Ascending aorta (tissue), 2 donors: ENCODE data around the gene UBE2V1. TPM values are rescaled to one million over a fixed set of nuclear protein-coding genes. Genes with fewer than 3 reads are reported as not detected.

Source experiments
- DNase-seq, 2 donors: peaks; one replicate each; pipeline ENCODE4 v3.0.0-alpha.2; 2019; ENCODE audit warnings: low spot score in 2 of 2
- H3K27ac ChIP-seq, 2 donors: fragments of 200-600 bp; sonication (generic); one replicate each; pipeline ENCODE4 v1.5.1; 2016 to 2017; ENCODE audit warnings: mild to moderate bottlenecking in 1 of 2
- H3K27me3 ChIP-seq: fragments of 200-600 bp; sonication (generic); one replicate; pipeline ENCODE4 v1.5.1; 2017
- H3K36me3 ChIP-seq, 2 donors: fragments of 200-600 bp; sonication (generic); one replicate each; pipeline ENCODE4 v1.5.1; 2016
- H3K4me1 ChIP-seq, 2 donors: fragments of 200-600 bp; sonication (generic); one replicate each; pipeline ENCODE4 v1.5.1; 2016 to 2017; ENCODE audit warnings: mild to moderate bottlenecking in 1 of 2
- H3K4me3 ChIP-seq, 2 donors: fragments of 200-600 bp; sonication (generic); one replicate each; pipeline ENCODE4 v1.5.1; 2016 to 2017; ENCODE audit warnings: mild to moderate bottlenecking in 1 of 2
- H3K9me3 ChIP-seq, 2 donors: fragments of 200-600 bp; sonication (generic); one replicate each; pipeline ENCODE4 v1.5.1; 2016
- intact Hi-C: fragments of 100-400 bp; cut with DNase I; formaldehyde crosslinking; loops from one replicate; pipeline ENCODE4 v1.15.1; 2023
- total RNA-seq: library from RNA; depleted of rRNA; stranded (reverse); fragments of >200 nt; gene quantifications from one replicate; pipeline ENCODE4 v1.1.0, GENCODE V29; 2016
- TF ChIP-seq, protein P1 (sequence below), 3 experiments: fragments of 200-600 bp in 2 of 3; fragments of 450-650 bp in 1 of 3; sonication (generic) in 2 of 3; IDR thresholded peaks; one replicate each; pipeline ENCODE4 v1.5.1; 2016 to 2019; ENCODE audit warnings: antibody characterized with exemption in 3 of 3, mild to moderate bottlenecking in 1 of 3, moderate library complexity in 1 of 3

UBE2V1 gene
- total RNA-seq, 1 donor from 2014 or later, result 39.4 TPM

DNA sequence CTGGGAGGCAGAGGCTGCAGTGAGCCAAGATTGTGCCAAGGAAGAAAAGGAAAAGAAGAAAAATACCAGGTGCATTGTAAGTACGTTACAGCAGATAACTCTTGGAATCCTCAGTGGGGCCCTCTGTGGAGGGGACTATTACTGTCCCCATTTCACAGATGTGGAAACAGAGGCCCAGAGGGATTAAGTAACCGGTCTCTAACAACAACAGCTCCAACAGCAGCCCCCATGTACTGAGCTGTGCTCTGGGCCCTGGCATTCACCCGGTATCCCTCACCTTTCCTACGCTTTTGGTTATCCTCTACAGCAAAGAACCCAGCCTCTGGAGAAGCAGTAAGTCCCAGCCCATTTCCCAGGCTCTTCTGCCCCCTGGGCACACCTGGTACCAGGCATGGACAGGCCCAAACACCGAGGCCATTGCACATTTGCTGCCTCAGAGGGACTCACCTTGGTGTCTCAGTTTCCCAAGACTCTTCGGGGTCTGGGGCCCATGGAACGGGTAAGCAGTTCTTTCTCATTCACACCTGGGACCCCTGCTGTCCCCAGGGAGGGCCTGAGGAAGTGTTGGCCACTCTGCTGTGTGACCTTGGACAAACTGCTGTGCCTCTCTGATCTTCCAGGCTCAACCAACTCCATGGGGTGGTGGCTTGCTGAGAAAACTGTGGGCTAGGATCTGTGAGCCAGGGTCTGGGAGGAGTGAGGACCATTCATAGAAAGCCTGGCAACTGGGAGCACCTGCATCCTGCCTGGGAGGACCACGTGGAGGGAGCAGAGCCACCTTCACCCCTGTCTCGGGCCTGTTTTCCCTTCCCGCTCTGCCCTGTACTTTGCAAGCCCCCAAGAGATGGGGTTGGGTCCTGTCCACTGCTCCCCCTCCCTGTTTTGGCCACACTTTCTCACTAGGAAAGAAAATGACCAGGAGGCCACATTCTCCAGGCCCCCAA is 70.3 kb downstream of the UBE2V1 start:
- peaks cover 0 to 3% of the 10 kb centered on the region in 2 donors for H3K4me1 ChIP-seq
- H3K9me3 ChIP-seq, result no peaks in the 10 kb centered on the region
- H3K27me3 ChIP-seq, result no peaks in the 10 kb centered on the region
- DNase-seq, result no peak
- H3K4me3 ChIP-seq, result no peak overlapping the region
- intact Hi-C loops, result no loop called here
- TF ChIP-seq, protein P1, sequence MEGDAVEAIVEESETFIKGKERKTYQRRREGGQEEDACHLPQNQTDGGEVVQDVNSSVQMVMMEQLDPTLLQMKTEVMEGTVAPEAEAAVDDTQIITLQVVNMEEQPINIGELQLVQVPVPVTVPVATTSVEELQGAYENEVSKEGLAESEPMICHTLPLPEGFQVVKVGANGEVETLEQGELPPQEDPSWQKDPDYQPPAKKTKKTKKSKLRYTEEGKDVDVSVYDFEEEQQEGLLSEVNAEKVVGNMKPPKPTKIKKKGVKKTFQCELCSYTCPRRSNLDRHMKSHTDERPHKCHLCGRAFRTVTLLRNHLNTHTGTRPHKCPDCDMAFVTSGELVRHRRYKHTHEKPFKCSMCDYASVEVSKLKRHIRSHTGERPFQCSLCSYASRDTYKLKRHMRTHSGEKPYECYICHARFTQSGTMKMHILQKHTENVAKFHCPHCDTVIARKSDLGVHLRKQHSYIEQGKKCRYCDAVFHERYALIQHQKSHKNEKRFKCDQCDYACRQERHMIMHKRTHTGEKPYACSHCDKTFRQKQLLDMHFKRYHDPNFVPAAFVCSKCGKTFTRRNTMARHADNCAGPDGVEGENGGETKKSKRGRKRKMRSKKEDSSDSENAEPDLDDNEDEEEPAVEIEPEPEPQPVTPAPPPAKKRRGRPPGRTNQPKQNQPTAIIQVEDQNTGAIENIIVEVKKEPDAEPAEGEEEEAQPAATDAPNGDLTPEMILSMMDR (IDR thresholded peaks at IDR 0.05), result no peak
- no peaks in the 10 kb centered on the region for H3K36me3 ChIP-seq
- no peak overlapping the region for H3K27ac ChIP-seq

DNA sequence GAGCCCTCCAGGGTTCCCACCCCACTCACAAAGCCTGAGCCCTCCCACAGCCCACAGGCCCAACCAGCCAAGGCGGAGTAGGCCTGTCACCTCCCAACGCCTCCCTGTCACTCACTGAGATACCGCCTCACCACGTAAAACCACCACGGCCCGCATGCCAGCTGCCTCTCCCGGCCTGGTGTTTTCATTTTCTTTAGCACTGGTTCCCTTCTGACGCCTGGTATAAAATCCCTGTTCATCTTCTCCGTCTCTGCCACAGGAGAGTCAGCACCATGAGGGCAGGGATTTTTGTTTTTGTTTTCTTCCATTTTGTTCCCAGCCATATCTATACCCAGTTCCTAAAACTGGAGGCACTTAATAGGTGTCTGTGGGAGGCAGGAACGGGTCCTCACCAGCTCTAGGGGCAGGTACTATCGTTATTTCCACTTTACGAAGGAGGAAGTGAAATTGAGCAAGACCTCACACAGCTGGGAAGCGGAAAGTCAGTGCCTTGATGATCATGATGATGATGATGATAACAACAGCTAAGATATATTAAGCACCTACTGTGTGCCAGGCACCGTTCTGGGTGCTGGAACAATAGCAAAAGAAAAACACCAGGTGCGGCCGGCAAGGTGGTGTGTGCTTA is 71.6 kb downstream of the UBE2V1 start:
- Histone ChIP-seq H3K4me3 (no peak overlapping the region), H3K27me3 (no peaks in the 10 kb centered on the region), H3K9me3 (no peaks in the 10 kb centered on the region), H3K36me3 (no peaks in the 10 kb centered on the region), H3K27ac (no peak overlapping the region), H3K4me1 (peaks cover 0 to 3% of the 10 kb centered on the region in 2 donors)
- intact Hi-C loops, result no loop called here
- TF ChIP-seq, protein P1 (IDR thresholded peaks at IDR 0.05), result no peak
- DNase-seq, result no peak

DNA sequence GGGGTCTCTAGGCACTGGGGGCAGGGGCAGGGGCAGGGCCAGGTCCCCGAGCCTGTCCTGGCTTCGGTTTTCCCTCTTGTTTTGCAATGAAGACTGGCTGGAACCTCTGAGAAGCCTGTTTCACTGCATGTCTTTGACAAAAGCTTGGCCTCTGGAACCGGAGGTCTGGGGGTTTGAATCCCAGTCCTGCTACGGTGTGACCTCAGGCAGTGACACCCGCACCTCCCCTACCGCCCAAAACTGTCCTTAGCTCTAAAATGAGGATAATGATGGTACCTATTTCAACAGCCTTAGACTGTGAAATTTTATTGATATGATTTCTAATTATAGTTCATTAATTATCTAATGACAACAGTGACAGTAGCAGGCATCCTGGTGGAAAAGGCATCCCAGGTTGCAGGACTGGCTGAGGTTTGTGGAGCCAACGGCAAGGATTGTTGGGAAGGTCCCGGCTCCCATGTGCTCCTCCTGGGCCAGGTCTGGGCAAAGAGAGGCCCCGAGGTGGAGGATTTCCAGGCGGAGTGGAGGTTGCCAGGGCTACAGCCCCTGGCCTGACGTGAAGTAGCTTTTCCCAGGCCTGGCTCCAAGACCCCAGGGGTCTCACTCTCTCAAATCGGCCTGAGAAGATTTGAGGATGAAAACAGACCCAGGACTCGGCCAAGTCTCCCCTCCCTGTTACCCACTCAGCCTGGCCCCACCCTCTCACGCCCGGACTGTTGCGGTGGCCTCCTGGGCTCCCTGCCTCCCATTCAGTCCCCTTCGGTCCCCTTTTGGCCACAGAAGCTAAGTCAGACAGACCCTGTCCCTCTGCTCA is 72.3 kb downstream of the UBE2V1 start:
- intact Hi-C loops, result no loop called here
- H3K27ac ChIP-seq, result no peak overlapping the region
- no peaks in the 10 kb centered on the region for H3K9me3 ChIP-seq
- H3K36me3 ChIP-seq, result no peaks in the 10 kb centered on the region
- DNase-seq, result no peak
- H3K4me3 ChIP-seq, result no peak overlapping the region
- H3K27me3 ChIP-seq, result no peaks in the 10 kb centered on the region
- peaks cover 0 to 3% of the 10 kb centered on the region in 2 donors for H3K4me1 ChIP-seq
- TF ChIP-seq, protein P1 (IDR thresholded peaks at IDR 0.05), result no peak

DNA sequence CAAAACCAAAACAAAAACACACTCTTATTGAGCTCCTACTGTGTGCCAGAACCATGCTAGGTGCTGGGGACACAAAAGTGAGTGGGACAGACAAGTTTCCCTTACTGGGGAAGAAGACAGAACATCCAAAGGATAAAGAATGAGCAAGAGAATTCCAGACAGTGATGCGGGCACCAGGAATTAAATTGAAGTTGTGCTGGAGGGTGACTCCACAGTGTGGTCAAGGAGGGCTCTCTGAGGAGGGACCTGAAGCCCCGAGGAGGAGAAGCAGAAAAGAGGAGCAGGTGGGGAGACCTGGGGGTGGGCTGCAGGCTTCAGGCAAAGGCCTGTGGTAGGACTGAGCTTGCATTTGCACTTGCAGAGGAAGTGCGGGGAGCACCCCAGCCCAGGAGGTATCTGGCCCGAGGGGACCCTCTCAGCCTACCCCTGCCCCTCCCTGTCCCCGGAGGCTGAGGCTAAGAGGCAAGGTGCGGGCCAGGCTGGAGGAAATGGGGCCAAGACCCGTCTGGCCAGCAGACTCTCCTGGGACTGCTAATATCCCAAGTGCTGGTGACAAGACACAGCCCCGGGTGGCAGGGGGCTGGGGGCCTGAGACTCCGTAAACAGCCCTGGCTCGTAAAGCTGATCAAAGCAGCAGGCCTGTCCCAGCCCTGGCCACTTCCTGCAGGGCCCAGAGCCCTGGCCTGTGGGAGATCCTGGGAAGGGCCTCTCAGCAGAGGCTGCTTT is 73.1 kb downstream of the UBE2V1 start:
- Histone ChIP-seq H3K4me1 (peaks cover 0 to 7% of the 10 kb centered on the region in 2 donors), H3K27me3 (no peaks in the 10 kb centered on the region), H3K4me3 (no peak overlapping the region), H3K36me3 (no peaks in the 10 kb centered on the region), H3K9me3 (no peaks in the 10 kb centered on the region), H3K27ac (no peak overlapping the region)
- TF ChIP-seq, protein P1 (IDR thresholded peaks at IDR 0.05), result no peak
- DNase-seq, result no peak
- intact Hi-C loops, result loop anchor here (10.0 kb wide), 1 partner anchor 175 kb away; no protein-coding TSS in a partner anchor

DNA sequence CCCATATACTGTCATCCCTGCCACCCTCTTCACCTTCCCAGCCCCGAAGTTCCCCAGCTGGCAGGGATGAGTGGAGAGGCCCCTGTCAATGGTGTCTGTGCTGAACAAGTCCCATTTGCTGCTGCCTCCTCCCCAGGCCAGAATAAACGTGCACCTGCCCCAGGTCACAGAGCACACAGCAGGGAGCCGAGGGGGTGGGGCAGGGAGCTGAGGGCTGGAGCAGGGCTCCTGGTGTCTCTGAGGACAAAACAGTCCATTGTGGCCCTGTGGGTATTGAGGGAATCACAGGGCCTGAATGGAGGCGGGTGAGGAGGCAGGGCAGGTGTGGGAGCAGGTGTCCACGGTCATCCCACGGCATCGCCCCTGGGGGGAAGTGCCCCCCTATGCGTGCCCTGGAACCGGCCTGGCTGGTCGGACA is 74.4 kb downstream of the UBE2V1 start:
- Histone ChIP-seq H3K27me3 (no peaks in the 10 kb centered on the region), H3K36me3 (no peaks in the 10 kb centered on the region), H3K9me3 (no peaks in the 10 kb centered on the region), H3K4me3 (no peak overlapping the region), H3K4me1 (peaks cover 7 to 13% of the 10 kb centered on the region in 2 donors), H3K27ac (no peak overlapping the region)
- TF ChIP-seq, protein P1 (IDR thresholded peaks at IDR 0.05), result no peak
- intact Hi-C loops, result loop anchor here (10.0 kb wide), 1 partner anchor 174 kb away; no protein-coding TSS in a partner anchor
- no peak for DNase-seq
